Stimulated activated CD4-positive, alpha-beta T cell treated with anti-CD3 and anti-CD28 coated beads, Interleukin-4, amount 100 ng/mL, for 48 hours (primary cell): ENCODE data around the gene FIBCD1.

Experiments used
- DNase-seq, 2 donors: peaks; one replicate each; pipeline ENCODE4 v3.0.0-alpha.2; 2020; ENCODE audit warnings: low read depth in 2 of 2

The FIBCD1 gene

GRCh38 chr9:130895038-130895437, 44.0 kb downstream of the FIBCD1 start:
- no peak for DNase-seq

GRCh38 chr9:130894546-130894945, 44.5 kb downstream of the FIBCD1 start:
- DNase-seq = no peak

GRCh38 chr9:130893341-130894101, 45.5 kb downstream of the FIBCD1 start:
- DNase-seq = no peak

GRCh38 chr9:130892477-130893304, 46.4 kb downstream of the FIBCD1 start:
- no peak for DNase-seq

- DNase-seq = no peak
These were observed 47.2 kb downstream of the FIBCD1 start for GRCh38 chr9:130891688-130892476.

- DNase-seq = no peak
These were observed 48.0 kb downstream of the FIBCD1 start for GRCh38 chr9:130890870-130891687.

GRCh38 chr9:130890124-130890523, 48.9 kb downstream of the FIBCD1 start:
- no peak for DNase-seq

- no peak for DNase-seq
These were observed 50.7 kb downstream of the FIBCD1 start for GRCh38 chr9:130888146-130888885.

GRCh38 chr9:130887494-130888144, 51.4 kb downstream of the FIBCD1 start:
- DNase-seq = no peak

GRCh38 chr9:130886981-130887380, 52.1 kb downstream of the FIBCD1 start:
- no peak for DNase-seq

- DNase-seq = no peak
These were observed 53.3 kb downstream of the FIBCD1 start for GRCh38 chr9:130885484-130886375.

- DNase-seq = no peak
These were observed 54.2 kb downstream of the FIBCD1 start for GRCh38 chr9:130884542-130885483.

GRCh38 chr9:130884111-130884531, 54.9 kb downstream of the FIBCD1 start:
- DNase-seq = no peak

- no peak for DNase-seq
These were observed 55.6 kb downstream of the FIBCD1 start for GRCh38 chr9:130883479-130883878.

- no peak for DNase-seq
These were observed 56.3 kb downstream of the FIBCD1 start for GRCh38 chr9:130882696-130883225.

- no peak for DNase-seq
These were observed 57.5 kb downstream of the FIBCD1 start for GRCh38 chr9:130881516-130881915.

GRCh38 chr9:130880599-130881220, 58.3 kb downstream of the FIBCD1 start:
- no peak for DNase-seq
